ENCODE measurements around the gene EVA1B. TPM values are rescaled to one million over a fixed set of nuclear protein-coding genes. Genes with fewer than 3 reads are reported as not detected.

The EVA1B gene
- total and polyA plus RNA-seq, 2 donors (not counting 1 experiment from before 2014, with no cell fraction given), result 0.67 to 2.9 TPM

GRCh38 chr1:36279110-36279788 is 44.2 kb downstream of the EVA1B start:
- Mint-ChIP-seq H3K4me1 (peaks cover 9% of the 10 kb centered on the region), H3K27me3 (no peaks in the 10 kb centered on the region), H3K27ac (peak overlapping the region; percentile 27), H3K9me3 (ENCODE audit: insufficient read depth) (no peaks in the 10 kb centered on the region), H3K4me3 (no peak overlapping the region)
- intact Hi-C loops (cut with micrococcal nuclease), result no loop called here
- Histone ChIP-seq H3K4me3 (ENCODE audit: control extremely low read depth in 1 of 5, extremely low read depth in 1 of 5, insufficient read depth in 1 of 5, low read depth in 2 of 5, low read length in 4 of 5) (no peak overlapping the region), H3K27ac (ENCODE audit: low read length in 2 of 2) (peak overlapping the region in 1 of 2 donors; percentile 48), H3K9me3 (ENCODE audit: control extremely low read depth in 1 of 3, control insufficient read depth in 2 of 3, insufficient read depth in 1 of 3, low read length in 2 of 3) (no peaks in the 10 kb centered on the region), H3K27me3 (replicated peaks in 1 of 4; ENCODE audit: control extremely low read depth in 1 of 4, control insufficient read depth in 3 of 4, insufficient read depth in 4 of 4, low read length in 3 of 4) (no peaks in the 10 kb centered on the region), H2AFZ (ENCODE audit: insufficient read depth, low read depth, low read length, poor library complexity, severe bottlenecking) (no peak overlapping the region), H3K79me2 (ENCODE audit: control insufficient read depth, insufficient read depth, low read length) (peaks cover 54% of the 10 kb centered on the region), H4K20me1 (ENCODE audit: control insufficient read depth, insufficient read depth, low read length, poor library complexity, severe bottlenecking) (peaks cover 7% of the 10 kb centered on the region), H3K36me3 (replicated peaks in 1 of 2; ENCODE audit: control extremely low read depth in 1 of 2, control insufficient read depth in 1 of 2, extremely low read depth in 1 of 2, insufficient read depth in 2 of 2, low read length in 1 of 2) (peaks cover 3 to 28% of the 10 kb centered on the region in 2 experiments), H3K4me1 (ENCODE audit: control insufficient read depth in 2 of 2, insufficient read depth in 2 of 2, low read length in 2 of 2) (no peaks in the 10 kb centered on the region), H3K9ac (ENCODE audit: low read length) (no peak overlapping the region), H3K4me2 (replicated peaks; ENCODE audit: low read depth, low read length, poor library complexity, severe bottlenecking) (no peak overlapping the region)
- WGBS (ENCODE audit: insufficient coverage), result 60% methylated on average over 1 of the region's 2 CpGs
- ATAC-seq (ENCODE audit: low read depth) (no peak), DNase-seq (no peak)
- no peak for TF ChIP-seq EZH2 (IDR thresholded peaks at IDR 0.05; ENCODE audit: borderline replicate concordance, insufficient read depth, low read depth, low read length, poor library complexity, severe bottlenecking)
- TF ChIP-seq CTCF (IDR thresholded peaks at IDR 0.05), result no peak
- ChIA-PET POLR2A (no interaction called here), CTCF (interaction anchor here (1.2 to 2.5 kb wide), 4 partner anchors 55 to 179 kb away, joined by 3 to 12 read pairs (median 3); partner anchors contain the start of genes THRAP3 and TRAPPC3)

DNA sequence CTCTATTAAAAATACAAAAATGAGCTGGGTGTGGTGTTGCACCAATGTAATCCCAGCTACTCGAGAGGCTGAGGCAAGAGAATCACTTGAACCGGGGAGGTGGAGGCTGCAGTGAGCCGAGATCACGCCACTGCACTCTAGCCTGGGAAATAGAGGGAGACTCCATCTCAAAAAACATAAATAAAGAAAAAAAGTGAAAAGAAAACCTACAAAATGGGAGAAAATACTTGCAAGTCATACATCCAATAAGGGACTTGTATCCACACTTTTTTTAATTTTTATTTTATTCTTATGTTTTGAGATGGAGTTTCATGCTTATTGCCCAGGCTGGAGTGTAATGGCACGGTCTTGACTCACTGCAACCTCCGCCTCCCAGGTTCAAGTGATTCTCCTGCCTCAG is 46.8 kb downstream of the EVA1B start:
- no peak overlapping the region for H3K4me2 ChIP-seq (replicated peaks; ENCODE audit: low read depth, low read length, poor library complexity, severe bottlenecking)
- H3K36me3 ChIP-seq (replicated peaks in 1 of 2; ENCODE audit: control extremely low read depth in 1 of 2, control insufficient read depth in 1 of 2, extremely low read depth in 1 of 2, insufficient read depth in 2 of 2, low read length in 1 of 2), result peaks cover 10 to 22% of the 10 kb centered on the region in 2 experiments
- ChIA-PET CTCF (no interaction called here), POLR2A (interaction anchor here (0.7 kb wide), 1 partner anchor 81 kb away, joined by 5 read pairs; no protein-coding TSS in a partner anchor)
- H3K9ac ChIP-seq (ENCODE audit: low read length), result no peak overlapping the region
- H3K4me1 ChIP-seq (ENCODE audit: control insufficient read depth in 2 of 2, insufficient read depth in 2 of 2, low read length in 2 of 2), result no peaks in the 10 kb centered on the region
- Mint-ChIP-seq H3K27me3 (no peaks in the 10 kb centered on the region), H3K4me1 (peaks cover 9% of the 10 kb centered on the region), H3K4me3 (no peak overlapping the region), H3K9me3 (ENCODE audit: insufficient read depth) (no peaks in the 10 kb centered on the region), H3K27ac (no peak overlapping the region)
- H3K79me2 ChIP-seq (ENCODE audit: control insufficient read depth, insufficient read depth, low read length), result peaks cover 78% of the 10 kb centered on the region
- peaks cover 21% of the 10 kb centered on the region for H4K20me1 ChIP-seq (ENCODE audit: control insufficient read depth, insufficient read depth, low read length, poor library complexity, severe bottlenecking)
- no peak overlapping the region for H3K4me3 ChIP-seq (ENCODE audit: control extremely low read depth in 1 of 5, extremely low read depth in 1 of 5, insufficient read depth in 1 of 5, low read depth in 2 of 5, low read length in 4 of 5)
- TF ChIP-seq CTCF (IDR thresholded peaks at IDR 0.05) (no peak), EZH2 (IDR thresholded peaks at IDR 0.05; ENCODE audit: borderline replicate concordance, insufficient read depth, low read depth, low read length, poor library complexity, severe bottlenecking) (no peak)
- H3K27ac ChIP-seq (ENCODE audit: low read length in 2 of 2), result no peak overlapping the region
- no peak for ATAC-seq (ENCODE audit: low read depth)
- H3K9me3 ChIP-seq (ENCODE audit: control extremely low read depth in 1 of 3, control insufficient read depth in 2 of 3, insufficient read depth in 1 of 3, low read length in 2 of 3), result no peaks in the 10 kb centered on the region
- intact Hi-C loops (cut with micrococcal nuclease), result no loop called here
- no CpG with 5 or more reads among the region's 6 CpGs for WGBS (ENCODE audit: insufficient coverage)
- DNase-seq, result no peak
- H3K27me3 ChIP-seq (replicated peaks in 1 of 4; ENCODE audit: control extremely low read depth in 1 of 4, control insufficient read depth in 3 of 4, insufficient read depth in 4 of 4, low read length in 3 of 4), result no peaks in the 10 kb centered on the region
- H2AFZ ChIP-seq (ENCODE audit: insufficient read depth, low read depth, low read length, poor library complexity, severe bottlenecking), result no peak overlapping the region

Data from B cell (primary cell).